GM19328 (cell line): Measurements from ENCODE around the gene METTL15.
"Not testable (repeated sequence)": the region's sequence is repeated elsewhere in the genome, so short reads cannot be mapped to it uniquely, and the experiment has no call there.

Experiments used
- ATAC-seq: cut with Tn5 transposase; IDR thresholded peaks from one replicate; pipeline ENCODE4 v1.9.1; 2021; ENCODE audit warnings: mild to moderate bottlenecking, moderate library complexity; ENCODE audit not compliant: unreplicated experiment

The METTL15 gene

GRCh38 chr11:28108958-28109357 lies 770 bp downstream of the METTL15 start:
- ATAC-seq = no peak

GRCh38 chr11:28110108-28110820 lies 2.1 kb downstream of the METTL15 start:
- peak; percentile 36 for ATAC-seq

GRCh38 chr11:28110821-28111200 lies 2.6 kb downstream of the METTL15 start:
- no peak for ATAC-seq

GRCh38 chr11:28114116-28114515 lies 5.9 kb downstream of the METTL15 start:
- ATAC-seq = no peak

GRCh38 chr11:28114731-28115130 lies 6.5 kb downstream of the METTL15 start:
- no peak for ATAC-seq

- no peak for ATAC-seq
Measured at GRCh38 chr11:28117712-28118111, 9.5 kb downstream of the METTL15 start.

- ATAC-seq = no peak
Measured at GRCh38 chr11:28123151-28123581, 15.0 kb downstream of the METTL15 start.

GRCh38 chr11:28132548-28132947 lies 24.4 kb downstream of the METTL15 start:
- no peak for ATAC-seq

GRCh38 chr11:28133146-28133545 lies 25.0 kb downstream of the METTL15 start:
- no peak for ATAC-seq

GRCh38 chr11:28136157-28136556 lies 28.0 kb downstream of the METTL15 start:
- ATAC-seq = not testable (repeated sequence)

GRCh38 chr11:28137366-28137765 lies 29.2 kb downstream of the METTL15 start:
- no peak for ATAC-seq

GRCh38 chr11:28137832-28138231 lies 29.6 kb downstream of the METTL15 start:
- ATAC-seq = no peak

GRCh38 chr11:28139841-28140415 lies 31.7 kb downstream of the METTL15 start:
- no peak for ATAC-seq

GRCh38 chr11:28140689-28141455 lies 32.7 kb downstream of the METTL15 start:
- no peak for ATAC-seq

GRCh38 chr11:28142724-28143123 lies 34.5 kb downstream of the METTL15 start:
- ATAC-seq = no peak

GRCh38 chr11:28144808-28145207 lies 36.6 kb downstream of the METTL15 start:
- no peak for ATAC-seq

- ATAC-seq = no peak
Measured at GRCh38 chr11:28146123-28146751, 38.0 kb downstream of the METTL15 start.

- no peak for ATAC-seq
Measured at GRCh38 chr11:28152743-28153142, 44.6 kb downstream of the METTL15 start.

- no peak for ATAC-seq
Measured at GRCh38 chr11:28153586-28153985, 45.4 kb downstream of the METTL15 start.

- no peak for ATAC-seq
Measured at GRCh38 chr11:28168718-28169117, 60.5 kb downstream of the METTL15 start.

- no peak for ATAC-seq
Measured at GRCh38 chr11:28169816-28170215, 61.6 kb downstream of the METTL15 start.
